Erythroblast (primary cell): ENCODE measurements around the gene ZBTB7C.

Source experiments
- GATA1 ChIP-seq: IDR thresholded peaks from 2 replicates; pipeline ENCODE4 v1.6.1; 2011; ENCODE audit warnings: low read depth, mild to moderate bottlenecking, control low read depth, low read length, moderate library complexity
- POLR2A ChIP-seq: IDR thresholded peaks from 2 replicates; pipeline ENCODE4 v1.6.1; 2011; ENCODE audit warnings: mild to moderate bottlenecking, low read length

DNA sequence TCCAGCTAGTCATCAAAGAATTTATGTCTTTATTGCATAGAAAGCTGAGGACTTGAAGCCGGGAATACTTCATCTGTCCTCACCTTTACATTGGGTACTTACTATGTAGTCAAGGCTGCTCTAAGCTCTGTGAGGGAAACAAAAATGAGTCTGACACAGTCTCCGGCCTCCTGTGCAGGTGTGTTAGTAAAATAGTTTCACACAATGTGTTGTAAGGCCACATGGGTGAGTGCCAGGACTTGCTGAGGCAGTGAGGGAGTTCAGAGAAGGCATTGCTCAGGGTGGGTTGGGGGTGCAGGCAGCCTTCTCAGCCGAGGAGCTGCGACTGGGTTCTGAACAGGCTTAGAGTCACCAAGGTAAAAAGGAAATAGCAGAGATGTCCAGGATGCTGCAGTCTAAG is 424.2 kb downstream of the ZBTB7C start:
- TF ChIP-seq POLR2A (no peak), GATA1 (no peak)
